Stimulated activated naive CD8-positive, alpha-beta T cell treated with anti-CD3 and anti-CD28 coated beads, Interleukin-15, Interleukin-2, amounts not matched to agents 100 U/mL and 50 U/mL, for 24 hours (primary cell): ENCODE data around the gene CNPY4.

Experiments
- ATAC-seq: fragments of 150-1000 bp; cut with Tn5 transposase; one replicate; pipeline ENCODE4 v1.10.0; 2021
- DNase-seq: peaks from one replicate; pipeline ENCODE4 v3.0.0; 2021

The CNPY4 gene, protein sequence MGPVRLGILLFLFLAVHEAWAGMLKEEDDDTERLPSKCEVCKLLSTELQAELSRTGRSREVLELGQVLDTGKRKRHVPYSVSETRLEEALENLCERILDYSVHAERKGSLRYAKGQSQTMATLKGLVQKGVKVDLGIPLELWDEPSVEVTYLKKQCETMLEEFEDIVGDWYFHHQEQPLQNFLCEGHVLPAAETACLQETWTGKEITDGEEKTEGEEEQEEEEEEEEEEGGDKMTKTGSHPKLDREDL

DNA sequence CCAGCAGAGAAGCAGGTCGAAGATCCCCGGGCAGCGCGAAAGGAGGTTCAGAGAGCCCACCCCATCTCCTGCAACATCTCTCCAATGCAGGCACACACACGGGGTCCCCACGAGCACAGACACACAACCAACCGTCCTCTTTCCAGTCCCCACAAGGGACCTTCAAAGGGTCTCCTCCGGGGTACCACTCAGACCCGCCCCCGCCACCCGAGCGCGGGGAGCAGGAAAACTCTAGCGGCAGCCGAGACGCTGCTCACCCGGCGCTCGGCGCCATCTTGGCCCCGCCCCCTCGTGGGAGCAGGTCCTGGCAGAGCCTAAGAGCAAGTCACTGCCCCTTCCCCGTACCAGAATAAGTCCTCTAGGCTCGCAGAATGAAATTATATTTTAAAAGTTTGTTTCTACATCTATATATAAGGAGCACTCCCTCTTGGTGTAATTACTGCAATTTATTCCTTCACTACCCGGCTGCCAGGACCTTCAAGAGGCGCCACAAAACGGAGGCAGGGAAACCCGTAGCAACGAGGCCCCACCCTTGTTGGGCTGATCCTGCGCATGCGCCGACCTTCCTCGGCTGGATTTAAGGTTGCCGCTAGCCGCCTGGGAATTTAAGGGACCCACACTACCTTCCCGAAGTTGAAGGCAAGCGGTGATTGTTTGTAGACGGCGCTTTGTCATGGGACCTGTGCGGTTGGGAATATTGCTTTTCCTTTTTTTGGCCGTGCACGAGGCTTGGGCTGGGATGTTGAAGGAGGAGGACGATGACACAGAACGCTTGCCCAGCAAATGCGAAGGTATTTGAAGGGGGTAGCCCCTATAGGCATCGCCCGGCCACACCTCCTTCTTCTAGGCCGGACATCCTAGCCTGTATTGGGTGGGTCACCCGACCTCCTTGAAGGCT, at the start of gene CNPY4, which contains the start of gene TAF6:
Gene CNPY4 (plus strand): TSS at position 563 of the 898 bp plus-strand sequence. CDS start 111 bp downstream, at position 674.
Gene TAF6 (minus strand): TSS at position 287 of the 898 bp plus-strand sequence. CDS start 5,149 bp downstream, outside the sequence.
- DNase-seq (peak; percentile 95), ATAC-seq (peak; percentile 78)

DNA sequence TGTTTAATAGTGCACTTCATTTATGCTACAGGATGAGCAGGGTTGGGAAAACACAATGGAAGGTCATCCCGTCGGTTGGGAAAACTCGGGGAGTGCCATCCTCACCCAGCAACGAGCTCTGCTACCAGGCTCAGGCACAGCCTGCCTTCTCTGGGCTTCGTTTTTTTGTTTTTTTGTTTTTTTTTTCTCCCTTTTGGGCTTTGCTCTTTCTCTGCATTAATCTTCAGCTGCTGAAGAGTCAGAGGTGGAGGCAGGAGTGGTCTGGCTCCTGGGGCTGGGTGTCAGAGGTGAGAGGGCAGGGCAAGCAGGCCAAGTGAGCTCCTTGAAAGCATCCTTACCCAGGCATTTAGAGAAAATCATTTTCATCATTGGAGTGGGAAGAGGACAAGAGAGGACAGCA, 49.4 kb upstream of the CNPY4 start:
- ATAC-seq (no peak), DNase-seq (no peak)

DNA sequence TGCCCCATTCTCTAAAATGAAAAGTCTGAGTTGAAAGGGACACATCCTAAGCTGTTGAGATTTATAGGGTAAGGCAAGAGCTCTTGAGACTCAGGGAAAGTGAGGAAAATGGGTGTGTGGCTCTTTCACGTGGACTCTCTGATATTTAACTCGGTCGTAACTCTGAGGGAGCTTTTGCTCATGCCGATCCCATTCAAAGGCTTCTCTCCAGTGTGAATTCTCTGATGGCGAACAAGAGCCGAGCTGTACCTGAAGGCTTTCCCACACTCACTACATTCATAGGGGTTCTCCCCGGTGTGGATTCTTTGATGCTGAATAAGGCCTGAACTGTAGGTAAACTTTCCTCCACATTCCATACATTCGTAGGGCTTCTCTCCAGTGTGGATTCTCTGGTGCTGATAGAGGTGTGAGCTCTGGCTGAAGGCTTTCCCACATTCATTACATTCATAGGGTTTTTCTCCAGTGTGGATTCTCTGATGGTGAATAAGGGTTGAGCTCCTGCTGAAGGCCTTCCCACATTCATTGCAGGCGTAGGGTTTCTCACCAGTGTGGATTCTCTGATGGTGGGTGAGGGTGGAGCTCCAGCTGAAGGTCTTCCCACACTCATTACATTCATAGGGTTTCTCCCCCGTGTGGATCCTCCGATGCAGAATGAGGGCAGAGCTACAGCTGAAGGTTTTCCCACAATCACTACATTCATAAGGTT, 48.3 kb upstream of the CNPY4 start:
- DNase-seq (no peak), ATAC-seq (no peak)

DNA sequence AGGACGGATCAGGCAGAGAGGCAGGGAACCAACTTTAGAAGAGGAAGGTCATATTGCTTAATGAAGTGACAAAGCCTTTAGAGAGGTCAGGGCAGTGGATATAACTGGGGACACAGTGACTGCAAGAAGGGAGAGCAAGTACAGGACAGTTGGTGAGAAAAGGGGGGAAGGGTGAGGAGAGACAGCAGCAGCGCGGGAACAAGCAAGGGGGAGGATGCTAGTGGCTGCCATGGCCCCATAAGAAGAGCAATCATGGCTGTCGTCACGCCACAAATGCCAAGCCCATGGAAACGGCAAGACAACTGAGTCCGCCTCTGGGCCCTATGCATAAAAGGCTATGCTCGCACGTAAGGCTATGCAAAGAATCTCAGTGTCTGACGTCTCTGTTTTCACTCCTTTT, 47.0 kb upstream of the CNPY4 start:
- ATAC-seq (no peak), DNase-seq (no peak)

DNA sequence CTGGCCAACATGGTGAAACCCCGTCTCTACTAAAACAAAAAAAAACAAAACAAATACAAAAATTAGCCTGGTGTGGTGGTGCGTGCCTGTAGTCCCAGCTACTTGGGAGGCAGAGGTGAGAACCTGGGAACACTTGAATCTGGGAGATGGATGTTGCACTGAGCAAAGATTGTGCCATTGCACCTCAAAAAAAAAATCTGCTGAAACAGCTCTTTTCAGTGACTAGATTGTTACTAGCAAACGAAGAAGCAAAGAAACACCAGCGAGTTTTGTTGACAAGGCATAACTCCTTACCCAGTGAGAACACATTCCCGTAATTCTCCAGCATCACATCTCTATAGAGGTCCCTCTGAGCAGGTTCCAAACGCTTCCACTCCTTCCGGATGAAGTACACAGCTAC, 44.6 kb upstream of the CNPY4 start:
- no peak for ATAC-seq
- DNase-seq = no peak

DNA sequence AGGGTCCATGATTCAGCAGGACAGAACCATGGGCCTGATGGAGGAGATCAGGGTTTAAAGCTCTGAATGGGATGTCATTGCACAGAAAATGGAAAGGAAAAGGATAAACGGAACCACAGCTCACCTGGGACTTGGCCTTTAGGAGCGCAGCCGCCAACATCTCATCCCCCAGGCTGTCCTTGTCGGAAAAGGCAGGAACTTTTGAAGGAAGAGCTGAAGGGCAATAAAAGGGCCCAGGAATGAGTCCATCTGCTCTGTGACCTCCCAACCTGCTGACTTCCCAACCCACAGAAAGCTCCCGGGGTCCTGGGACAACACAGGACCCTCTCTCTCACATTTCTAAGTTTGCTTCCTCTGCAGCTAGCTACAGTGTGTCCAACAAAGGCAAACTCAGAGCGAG, 44.0 kb upstream of the CNPY4 start:
- DNase-seq (no peak), ATAC-seq (no peak)

DNA sequence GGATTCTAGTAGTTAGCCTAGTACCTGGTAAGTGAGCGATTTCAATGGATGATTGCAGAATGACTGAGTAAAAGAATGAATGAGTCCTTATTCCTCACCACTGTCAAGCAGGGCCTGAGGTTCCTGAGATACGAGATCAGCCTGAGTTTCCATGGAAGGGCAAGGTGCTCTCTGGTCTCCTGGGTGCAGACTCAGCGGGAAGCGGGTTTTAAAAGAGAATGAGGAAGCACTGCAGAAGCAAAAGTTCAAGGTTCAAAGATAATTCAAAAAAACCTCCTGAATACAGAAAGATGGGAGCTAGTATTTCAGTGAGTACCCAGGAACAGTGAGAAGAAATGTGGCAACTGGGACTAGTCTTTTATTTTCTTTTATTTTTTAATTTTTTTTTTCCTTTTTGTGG, 42.2 kb upstream of the CNPY4 start:
- DNase-seq = no peak
- no peak for ATAC-seq

DNA sequence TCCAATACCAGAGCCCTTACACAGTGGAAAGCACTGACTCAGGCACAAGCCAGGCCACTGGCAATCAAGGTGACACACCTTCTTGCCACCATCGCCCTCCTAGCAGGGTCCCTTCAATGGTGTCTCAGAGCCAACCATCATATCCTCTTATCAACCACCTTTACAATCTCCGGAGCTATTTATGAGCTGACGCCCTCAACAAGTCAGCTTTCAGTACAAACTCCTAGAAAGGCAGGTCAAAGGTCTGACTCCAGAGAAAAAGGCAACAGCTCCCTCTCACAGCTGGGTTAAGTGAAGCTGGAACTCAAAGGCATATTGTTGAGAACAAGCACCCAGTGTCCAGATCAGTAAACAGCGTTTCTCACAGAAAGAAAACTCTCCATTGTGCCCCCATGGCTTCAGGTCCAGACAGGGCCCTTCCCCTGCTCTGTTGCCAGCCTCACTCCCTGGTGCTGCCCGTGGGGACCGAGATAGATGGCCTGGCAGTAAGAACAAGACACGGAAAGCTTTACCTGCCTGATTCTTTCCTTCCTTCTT, 40.3 kb upstream of the CNPY4 start:
- no peak for DNase-seq
- ATAC-seq = no peak

DNA sequence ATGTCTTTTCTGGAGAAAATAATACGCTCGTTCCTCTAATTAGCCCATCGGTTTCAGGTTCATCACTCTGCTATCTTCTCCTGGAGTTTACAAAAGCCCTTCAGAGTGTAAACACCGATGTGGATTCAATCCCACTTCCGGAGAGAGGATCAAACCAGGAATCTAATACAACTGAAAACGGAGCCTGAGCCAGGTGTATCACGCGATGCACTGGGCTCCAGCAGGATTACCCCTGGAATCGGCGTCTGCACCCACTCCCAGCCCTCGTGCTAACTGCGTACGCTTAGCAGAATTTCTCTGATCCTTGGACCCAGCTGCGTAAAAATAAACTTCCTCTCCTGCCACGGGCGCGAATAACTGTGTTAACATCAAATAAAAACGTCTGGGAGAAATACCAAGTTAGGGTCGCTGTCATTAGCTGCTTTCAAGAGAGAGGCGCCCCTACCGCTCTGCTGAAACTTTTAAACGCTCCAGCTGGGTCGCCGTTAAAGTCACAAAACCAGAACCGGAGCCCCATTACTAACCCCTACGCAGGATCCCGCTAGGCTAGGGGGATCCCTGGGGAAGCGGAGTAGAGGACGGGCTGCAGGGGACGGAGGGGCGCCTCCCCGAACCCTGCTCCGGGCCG, 38.4 kb upstream of the CNPY4 start:
- DNase-seq = no peak
- ATAC-seq = peak; percentile 7

DNA sequence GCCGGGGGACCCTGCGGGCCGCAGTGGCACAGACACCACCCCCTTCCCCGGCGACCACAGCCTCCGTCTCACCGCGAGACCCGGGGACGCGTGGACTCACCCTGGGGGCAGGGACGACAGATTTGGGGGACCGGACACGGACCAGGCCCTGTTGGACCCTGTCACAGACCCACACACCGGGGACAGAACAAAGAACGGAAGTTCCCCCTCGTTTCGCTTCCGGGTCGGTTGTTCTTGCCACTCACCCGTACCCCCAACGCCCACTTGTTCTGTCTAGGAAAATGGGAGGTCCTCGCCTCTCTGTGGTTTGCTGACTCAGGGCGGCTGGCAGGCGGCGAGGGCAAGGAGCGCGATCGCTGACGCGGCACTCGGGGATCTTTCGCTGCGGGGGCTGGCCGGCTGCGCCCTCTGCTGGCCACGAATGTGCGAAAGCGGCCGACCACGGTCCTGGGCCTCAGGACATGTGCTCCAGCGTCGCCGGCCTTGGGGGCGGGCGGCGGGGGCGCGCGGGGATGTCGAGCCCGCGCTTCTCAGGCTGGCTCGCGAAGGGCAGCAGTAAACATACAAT, 37.8 kb upstream of the CNPY4 start, which contains the start of gene ZNF3:
Gene ZNF3 (minus strand): TSS at position 189 of the 568 bp plus-strand sequence. CDS start 4,366 bp downstream, outside the sequence.
- peak; percentile 94 for ATAC-seq
- peak; percentile 98 for DNase-seq

DNA sequence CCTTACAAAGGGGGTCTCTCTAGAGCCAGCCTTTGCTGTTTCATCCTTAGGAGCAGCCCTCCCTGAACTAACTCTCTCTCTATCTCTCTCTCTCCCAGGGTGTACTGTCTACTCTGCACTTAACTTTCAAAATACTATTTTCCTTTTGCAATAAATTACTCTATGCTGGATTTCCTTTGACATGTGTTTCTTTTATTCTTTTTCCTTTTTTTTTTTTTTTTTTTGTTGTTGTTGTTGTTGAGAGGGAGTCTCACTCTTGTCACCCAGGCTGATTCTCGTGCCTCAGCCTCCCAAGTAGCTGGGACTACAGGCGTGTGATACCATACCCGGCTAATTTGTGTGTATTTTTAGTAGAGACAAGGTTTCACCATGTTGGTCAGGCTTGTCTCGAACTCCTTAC, 36.5 kb upstream of the CNPY4 start:
- DNase-seq = no peak
- no peak for ATAC-seq

DNA sequence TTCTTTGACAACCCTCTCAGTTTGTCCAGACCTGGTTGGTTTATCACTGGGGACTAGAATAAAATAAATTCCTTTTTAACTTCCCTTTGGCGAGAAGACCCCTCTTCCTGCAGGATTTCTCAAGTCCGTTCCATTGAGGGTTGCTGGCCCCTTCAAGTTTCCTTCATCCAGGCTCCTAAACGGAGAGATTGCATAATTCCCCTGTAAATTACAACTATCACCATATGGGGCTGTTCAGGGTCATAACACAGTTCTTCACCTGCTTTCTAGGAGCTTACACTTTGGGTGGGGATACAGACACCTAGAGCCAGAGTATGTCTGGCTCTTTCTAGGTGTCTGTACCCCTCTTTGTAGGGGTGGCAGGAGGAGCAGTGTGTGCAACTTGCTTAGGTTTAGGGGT, 33.9 kb upstream of the CNPY4 start:
- DNase-seq (no peak), ATAC-seq (no peak)

DNA sequence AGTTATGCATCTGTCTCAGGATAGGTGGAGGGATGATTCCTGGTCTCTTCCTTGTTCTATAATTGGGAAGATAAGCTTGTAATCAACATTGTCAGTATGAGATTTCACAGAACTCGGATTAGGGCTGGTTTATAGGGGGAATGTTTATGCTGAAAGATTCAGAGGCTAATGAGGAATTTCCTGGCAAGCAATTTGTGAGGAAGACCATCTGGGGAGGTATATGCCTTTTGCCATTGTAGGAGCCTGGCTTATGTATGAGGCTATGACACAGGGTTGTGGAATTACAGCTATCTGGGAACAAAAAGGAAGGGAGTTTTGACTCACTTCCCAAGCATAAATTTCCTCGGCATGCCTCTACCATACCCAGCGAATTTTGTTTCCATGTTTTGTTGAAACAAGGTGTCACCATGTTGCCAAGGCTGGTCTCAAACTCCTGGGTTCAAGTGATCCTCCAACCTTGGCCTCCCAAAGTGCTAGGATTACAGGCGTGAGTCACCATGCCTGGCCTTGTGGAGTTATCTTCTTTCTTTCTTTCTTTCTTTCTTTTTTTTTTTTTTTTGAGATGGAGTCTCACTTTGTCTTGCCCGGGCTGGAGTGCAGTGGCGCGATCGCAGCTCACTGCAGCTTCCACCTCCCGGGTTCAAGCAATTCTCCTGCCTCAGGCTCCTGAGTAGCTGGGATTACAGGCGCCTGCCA, 32.2 kb upstream of the CNPY4 start:
- no peak for DNase-seq
- ATAC-seq = no peak

DNA sequence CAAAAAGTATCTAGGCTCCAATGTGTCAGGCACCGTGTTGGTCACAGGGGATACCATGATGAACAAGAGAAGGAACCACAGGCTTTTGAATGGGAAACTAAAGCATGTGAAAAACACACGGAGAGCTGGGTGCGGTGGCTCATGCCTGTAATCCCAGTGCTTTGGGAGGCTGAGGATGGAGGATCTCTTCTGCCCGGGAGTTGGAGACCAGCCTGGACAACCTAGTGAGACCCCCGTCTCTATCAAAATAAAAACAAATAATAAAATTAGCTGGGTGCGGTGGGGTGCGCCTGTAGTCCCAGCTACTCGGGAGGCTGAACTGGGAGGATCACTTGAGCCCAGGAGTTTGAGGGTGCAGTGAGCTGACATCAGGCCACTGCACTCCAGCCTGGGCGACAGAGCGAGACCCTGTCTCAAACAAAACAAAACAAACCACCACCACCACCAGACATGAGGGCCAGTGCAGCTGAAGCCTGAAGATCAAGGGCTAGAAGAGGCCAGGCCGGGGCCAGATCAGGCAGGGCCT, 31.3 kb upstream of the CNPY4 start:
- DNase-seq (no peak), ATAC-seq (no peak)

DNA sequence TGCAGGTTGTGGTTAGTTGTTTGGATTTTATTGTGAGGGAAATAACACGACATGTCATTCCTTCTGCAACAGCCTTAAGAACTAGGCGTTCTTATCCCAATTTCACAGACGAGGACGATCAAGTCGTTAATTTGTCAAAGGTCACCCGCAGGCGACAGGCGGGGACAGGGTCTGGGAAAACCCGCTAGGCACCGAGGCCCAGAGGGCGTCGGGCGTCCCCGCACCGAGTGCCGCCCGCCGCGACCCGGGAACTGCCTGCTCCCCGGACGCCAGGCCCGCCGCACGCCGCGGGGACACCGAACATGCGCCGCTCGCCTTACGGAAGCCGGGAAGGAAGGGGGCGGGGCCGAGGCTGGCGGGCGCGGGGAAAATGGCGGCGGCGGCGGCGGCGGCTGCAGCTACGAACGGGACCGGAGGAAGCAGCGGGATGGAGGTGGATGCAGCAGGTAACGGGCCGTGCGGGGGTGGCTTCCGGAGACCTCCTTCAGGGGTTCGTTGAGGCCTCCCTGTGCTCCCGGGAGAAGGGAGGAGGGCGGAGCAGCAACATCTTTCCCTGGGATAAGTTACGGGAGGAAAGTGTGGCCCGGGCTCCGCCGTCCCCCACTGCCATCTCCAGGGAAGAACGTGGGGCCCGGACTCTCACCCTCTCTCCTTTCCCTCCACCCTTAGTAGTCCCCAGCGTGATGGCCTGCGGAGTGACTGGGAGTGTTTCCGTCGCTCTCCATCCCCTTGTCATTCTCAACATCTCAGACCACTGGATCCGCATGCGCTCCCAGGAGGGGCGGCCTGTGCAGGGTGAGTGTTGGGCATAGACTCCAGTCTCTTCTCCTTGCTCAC, 30.6 kb upstream of the CNPY4 start, which contains the start of gene COPS6:
Gene COPS6 (plus strand): TSS at position 349 of the 837 bp plus-strand sequence. CDS start 22 bp downstream, at position 371.
- peak; percentile 96 for DNase-seq

DNA sequence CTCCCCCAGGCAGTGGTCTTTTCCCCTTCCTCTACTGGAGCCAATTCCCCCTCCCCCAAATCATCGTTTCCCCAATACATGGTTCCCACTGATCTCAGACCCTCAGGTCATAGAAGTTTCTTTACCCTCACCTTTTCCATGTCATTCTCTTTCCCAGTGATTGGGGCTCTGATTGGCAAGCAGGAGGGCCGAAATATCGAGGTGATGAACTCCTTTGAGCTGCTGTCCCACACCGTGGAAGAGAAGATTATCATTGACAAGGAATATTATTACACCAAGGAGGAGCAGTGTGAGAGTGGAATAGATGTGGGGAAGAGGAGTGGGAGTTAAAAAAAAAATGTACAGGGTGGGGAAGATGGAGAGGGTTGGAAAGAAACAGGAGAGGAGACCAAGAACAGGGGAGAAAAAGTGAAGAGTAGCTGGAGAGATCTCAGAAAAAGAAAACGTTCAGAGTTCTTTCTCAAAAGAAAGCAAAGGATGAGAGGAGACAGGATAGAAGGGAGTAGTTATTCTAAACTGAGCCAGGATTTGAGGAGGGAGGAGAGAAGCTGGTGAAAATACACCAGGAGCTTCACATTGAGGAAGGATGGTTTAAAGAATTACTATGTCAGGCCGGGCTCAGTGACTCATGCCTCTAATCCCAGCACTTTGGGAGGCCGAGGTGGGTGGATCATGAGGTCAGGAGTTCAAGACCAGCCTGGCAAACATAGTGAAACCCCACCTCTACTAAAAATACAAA, 29.8 kb upstream of the CNPY4 start:
- ATAC-seq (no peak), DNase-seq (no peak)

More for the DNA sequence above, 30.6 kb upstream of the CNPY4 start, which contains the start of gene COPS6:
- ATAC-seq = peak; percentile 57

DNA sequence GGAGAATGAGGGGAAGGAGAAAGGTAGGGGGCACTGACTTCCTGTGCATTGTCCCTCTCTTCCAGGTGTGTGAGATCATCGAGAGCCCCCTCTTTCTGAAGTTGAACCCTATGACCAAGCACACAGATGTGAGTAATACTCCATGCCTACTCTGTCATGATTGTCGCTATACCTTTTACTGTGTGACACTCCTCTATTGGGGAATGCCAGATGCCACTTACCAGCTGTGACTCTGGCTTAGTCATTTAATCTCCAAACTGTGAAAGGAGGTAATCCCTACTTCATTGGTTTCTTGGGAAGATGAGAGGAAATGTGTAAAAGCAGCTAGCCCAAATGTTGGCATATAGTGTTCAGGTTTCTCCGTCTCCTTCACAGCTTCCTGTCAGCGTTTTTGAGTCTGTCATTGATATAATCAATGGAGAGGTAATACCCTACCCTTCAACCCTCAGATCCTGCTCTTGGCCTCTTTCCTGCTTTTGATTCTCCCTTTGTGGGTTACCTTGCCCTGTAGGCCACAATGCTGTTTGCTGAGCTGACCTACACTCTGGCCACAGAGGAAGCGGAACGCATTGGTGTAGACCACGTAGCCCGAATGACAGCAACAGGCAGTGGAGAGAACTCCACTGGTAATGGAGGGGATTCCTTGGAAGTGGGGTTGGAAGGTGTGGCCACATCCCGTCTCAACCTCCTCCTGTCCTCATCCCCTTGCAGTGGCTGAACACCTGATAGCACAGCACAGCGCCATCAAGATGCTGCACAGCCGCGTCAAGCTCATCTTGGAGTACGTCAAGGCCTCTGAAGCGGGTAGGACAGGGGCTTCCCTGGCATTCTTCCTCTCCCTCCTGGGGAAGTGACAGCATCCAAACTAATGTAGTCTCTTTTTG, 28.7 kb upstream of the CNPY4 start:
- ATAC-seq = peak; percentile 19
- DNase-seq = no peak
